ENCODE data around the gene TSNAX. TPM values are rescaled to one million over a fixed set of nuclear protein-coding genes. Genes with fewer than 3 reads are reported as not detected.

The TSNAX gene
- total and polyA plus RNA-seq, 9 donors: 19.9 to 43.0 (median 32.0) TPM

- no peak for DNase-seq
- Histone ChIP-seq H3K36me3 (no peaks in the 10 kb centered on the region), H3K27me3 (no peaks in the 10 kb centered on the region), H3K4me1 (ENCODE audit: insufficient read depth) (no peaks in the 10 kb centered on the region), H3K9me3 (no peaks in the 10 kb centered on the region), H3K27ac (no peak overlapping the region), H3K4me3 (no peak overlapping the region)
- TF ChIP-seq EP300 (IDR thresholded peaks at IDR 0.05) (no peak), POLR2A (IDR thresholded peaks at IDR 0.05) (no peak)
- TF ChIP-seq, protein P1, sequence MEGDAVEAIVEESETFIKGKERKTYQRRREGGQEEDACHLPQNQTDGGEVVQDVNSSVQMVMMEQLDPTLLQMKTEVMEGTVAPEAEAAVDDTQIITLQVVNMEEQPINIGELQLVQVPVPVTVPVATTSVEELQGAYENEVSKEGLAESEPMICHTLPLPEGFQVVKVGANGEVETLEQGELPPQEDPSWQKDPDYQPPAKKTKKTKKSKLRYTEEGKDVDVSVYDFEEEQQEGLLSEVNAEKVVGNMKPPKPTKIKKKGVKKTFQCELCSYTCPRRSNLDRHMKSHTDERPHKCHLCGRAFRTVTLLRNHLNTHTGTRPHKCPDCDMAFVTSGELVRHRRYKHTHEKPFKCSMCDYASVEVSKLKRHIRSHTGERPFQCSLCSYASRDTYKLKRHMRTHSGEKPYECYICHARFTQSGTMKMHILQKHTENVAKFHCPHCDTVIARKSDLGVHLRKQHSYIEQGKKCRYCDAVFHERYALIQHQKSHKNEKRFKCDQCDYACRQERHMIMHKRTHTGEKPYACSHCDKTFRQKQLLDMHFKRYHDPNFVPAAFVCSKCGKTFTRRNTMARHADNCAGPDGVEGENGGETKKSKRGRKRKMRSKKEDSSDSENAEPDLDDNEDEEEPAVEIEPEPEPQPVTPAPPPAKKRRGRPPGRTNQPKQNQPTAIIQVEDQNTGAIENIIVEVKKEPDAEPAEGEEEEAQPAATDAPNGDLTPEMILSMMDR (IDR thresholded peaks at IDR 0.05): no peak
- intact Hi-C loops (cut with DNase I): no loop called here
- 86 to 96% (median 92%) methylated on average over 2 of the region's 2 CpGs for WGBS, 3 donors
These were observed 81.9 kb downstream of the TSNAX start for GRCh38 chr1:231610388-231610787.

GRCh38 chr1:231611111-231611510 is 82.6 kb downstream of the TSNAX start:
- 61 to 66% (median 64%) methylated on average over 5 of the region's 5 CpGs for WGBS, 3 donors
- TF ChIP-seq, protein P1 (IDR thresholded peaks at IDR 0.05): no peak
- TF ChIP-seq POLR2A (IDR thresholded peaks at IDR 0.05) (no peak), EP300 (IDR thresholded peaks at IDR 0.05) (no peak)
- no peaks in the 10 kb centered on the region for H3K9me3 ChIP-seq

DNA sequence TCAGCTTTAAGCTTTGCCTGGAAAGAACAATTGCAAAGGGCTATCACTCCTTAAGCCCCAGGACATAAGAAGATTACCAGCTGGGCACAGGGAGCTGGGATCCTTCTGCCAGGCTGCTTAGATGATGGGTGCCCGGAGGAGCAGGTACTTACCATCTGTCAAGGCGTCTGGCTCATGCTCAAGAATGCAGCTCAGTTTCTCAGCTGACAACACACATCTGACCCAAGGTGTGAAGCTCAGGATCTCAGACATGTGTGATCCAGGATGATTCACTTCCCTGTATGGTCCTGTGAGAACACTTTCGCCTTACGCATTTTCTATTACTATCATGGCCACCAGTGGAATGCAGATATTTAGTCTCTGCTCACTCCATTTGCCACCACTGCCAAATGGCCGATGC is 83.4 kb downstream of the TSNAX start:
- Histone ChIP-seq H3K27ac (no peak overlapping the region), H3K36me3 (no peaks in the 10 kb centered on the region), H3K4me1 (ENCODE audit: insufficient read depth) (no peaks in the 10 kb centered on the region), H3K27me3 (no peaks in the 10 kb centered on the region), H3K9me3 (no peaks in the 10 kb centered on the region), H3K4me3 (no peak overlapping the region)
- WGBS, 3 donors: 86 to 93% (median 88%) methylated on average over 5 of the region's 5 CpGs
- intact Hi-C loops (cut with DNase I): no loop called here
- DNase-seq: no peak
- TF ChIP-seq POLR2A (IDR thresholded peaks at IDR 0.05) (no peak), EP300 (IDR thresholded peaks at IDR 0.05) (no peak)
- TF ChIP-seq, protein P1 (IDR thresholded peaks at IDR 0.05): no peak

More at GRCh38 chr1:231611111-231611510, 82.6 kb downstream of the TSNAX start:
- H3K36me3 ChIP-seq: no peaks in the 10 kb centered on the region
- H3K4me1 ChIP-seq (ENCODE audit: insufficient read depth): no peaks in the 10 kb centered on the region
- no peaks in the 10 kb centered on the region for H3K27me3 ChIP-seq
- intact Hi-C loops (cut with DNase I): no loop called here
- DNase-seq: no peak
- no peak overlapping the region for H3K4me3 ChIP-seq
- H3K27ac ChIP-seq: no peak overlapping the region

GRCh38 chr1:231612393-231613089 is 84.1 kb downstream of the TSNAX start:
- Histone ChIP-seq H3K27ac (no peak overlapping the region), H3K4me3 (no peak overlapping the region), H3K9me3 (no peaks in the 10 kb centered on the region), H3K36me3 (no peaks in the 10 kb centered on the region), H3K27me3 (no peaks in the 10 kb centered on the region), H3K4me1 (ENCODE audit: insufficient read depth) (no peaks in the 10 kb centered on the region)
- no peak for DNase-seq
- TF ChIP-seq POLR2A (IDR thresholded peaks at IDR 0.05) (no peak), EP300 (IDR thresholded peaks at IDR 0.05) (no peak)
- TF ChIP-seq, protein P1 (IDR thresholded peaks at IDR 0.05): no peak
- intact Hi-C loops (cut with DNase I): no loop called here
- WGBS, 3 donors: 87 to 94% (median 89%) methylated on average over 10 of the region's 10 CpGs
